DOHH2 (cell line): ENCODE measurements around the gene CAPN7.
A peak's percentile ranks its signal among the peaks of the same experiment; 100 is the strongest.

ENCODE experiments used
- H3F3A ChIP-seq: fragments of 200-600 bp; sonication (generic), shearing (Covaris generic); 2 replicates; pipeline ENCODE4 v1.6.0; 2016; ENCODE audit warnings: antibody characterized with exemption, mild to moderate bottlenecking; ENCODE audit not compliant: control insufficient read depth, insufficient read depth
- H3K27ac ChIP-seq: fragments of 200-600 bp; sonication (generic); 2 replicates; pipeline ENCODE4 v1.5.1; 2014; ENCODE audit warnings: low read depth, mild to moderate bottlenecking, low read length, moderate library complexity
- H3K27me3 ChIP-seq: fragments of 200-600 bp; sonication (generic); 2 replicates; pipeline ENCODE4 v1.6.1; 2014; ENCODE audit warnings: mild to moderate bottlenecking, low read length, mixed read lengths; ENCODE audit not compliant: control insufficient read depth
- H3K36me3 ChIP-seq: fragments of 200-600 bp; sonication (generic); 2 replicates; pipeline ENCODE4 v1.6.1; 2014; ENCODE audit warnings: mild to moderate bottlenecking, low read length, moderate library complexity, mixed read lengths; ENCODE audit not compliant: control insufficient read depth
- H3K4me1 ChIP-seq: fragments of 200-600 bp; sonication (generic); 2 replicates; pipeline ENCODE4 v1.6.1; 2014; ENCODE audit warnings: mild to moderate bottlenecking, low read length, mixed read lengths; ENCODE audit not compliant: control insufficient read depth
- H3K4me2 ChIP-seq: fragments of 200-600 bp; sonication (generic); 2 replicates; pipeline ENCODE4 v1.6.0; 2014; ENCODE audit warnings: mild to moderate bottlenecking, low read length, moderate library complexity
- H3K4me3 ChIP-seq: fragments of 200-600 bp; sonication (generic); 2 replicates; pipeline ENCODE4 v1.5.1; 2014; ENCODE audit warnings: mild to moderate bottlenecking, low read length, mixed read lengths
- H3K79me2 ChIP-seq: fragments of 200-600 bp; sonication (generic); 2 replicates; pipeline ENCODE4 v1.6.1; 2014; ENCODE audit warnings: mild to moderate bottlenecking, low read length, mixed read lengths; ENCODE audit not compliant: control insufficient read depth
- H3K9me2 ChIP-seq: fragments of 200-600 bp; sonication (generic); replicated peaks from 2 replicates; pipeline ENCODE4 v1.6.1; 2014; ENCODE audit warnings: mild to moderate bottlenecking, low read length, mixed read lengths; ENCODE audit not compliant: control insufficient read depth
- H3K9me3 ChIP-seq: fragments of 200-600 bp; sonication (generic); 2 replicates; pipeline ENCODE4 v1.6.1; 2014; ENCODE audit warnings: antibody characterized with exemption, low read length, mixed read lengths; ENCODE audit not compliant: control insufficient read depth, insufficient read depth
- H4K20me1 ChIP-seq: fragments of 200-600 bp; sonication (generic); 2 replicates; pipeline ENCODE4 v1.6.0; 2014; ENCODE audit warnings: low read depth, mild to moderate bottlenecking, antibody characterized with exemption, low read length, moderate library complexity; ENCODE audit not compliant: control insufficient read depth, insufficient read depth
- EZH2phosphoT487 ChIP-seq: fragments of 200-600 bp; sonication (generic); IDR thresholded peaks from 2 replicates; pipeline ENCODE4 v1.6.1; 2017; ENCODE audit warnings: borderline replicate concordance, mild to moderate bottlenecking, antibody characterized with exemption, low read length, moderate library complexity, mixed read lengths
- TF ChIP-seq, protein P1 (sequence below): fragments of 200-600 bp; sonication (generic); IDR thresholded peaks from one replicate; pipeline ENCODE4 v1.5.1; 2014; ENCODE audit warnings: antibody characterized with exemption, mild to moderate bottlenecking, low read depth, low read length; ENCODE audit not compliant: poor library complexity, severe bottlenecking

The CAPN7 gene

DNA sequence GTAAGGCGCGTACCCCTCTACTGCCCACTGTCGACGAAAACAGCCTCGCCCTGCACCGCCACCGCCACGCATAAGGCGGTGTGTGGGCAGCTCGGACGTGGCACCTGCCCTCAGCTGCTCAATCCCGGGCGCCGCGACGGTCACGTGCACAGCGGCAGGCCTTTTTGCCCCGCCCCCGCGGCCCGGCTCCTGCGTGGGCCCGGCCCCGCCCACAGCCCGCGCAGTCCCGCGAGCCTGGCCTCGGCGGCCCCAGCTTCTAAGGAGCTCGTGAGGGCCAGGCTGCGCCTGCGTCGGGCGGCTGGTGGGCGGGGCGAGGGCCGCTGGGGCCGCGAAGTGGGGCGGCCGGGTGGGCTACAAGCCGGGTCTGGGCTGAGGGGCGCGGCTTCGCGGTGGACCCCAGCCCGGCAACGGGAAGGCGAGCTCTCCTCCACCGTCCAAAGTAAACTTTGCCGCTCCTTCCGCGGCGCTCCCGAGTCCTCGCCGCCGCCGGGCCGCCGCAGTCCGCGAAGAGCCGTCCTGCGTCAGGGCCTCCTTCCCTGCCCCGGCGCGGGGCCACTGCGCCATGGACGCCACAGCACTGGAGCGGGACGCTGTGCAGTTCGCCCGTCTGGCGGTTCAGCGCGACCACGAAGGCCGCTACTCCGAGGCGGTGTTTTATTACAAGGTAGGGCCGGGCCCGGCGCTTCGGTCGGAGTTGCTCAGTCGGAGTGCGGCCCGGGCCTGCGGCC, at the start of gene CAPN7:
CAPN7 (plus strand) TSS at position 313 of the 728 bp plus-strand sequence; CDS start at position 563, 250 bp downstream.
- H3K4me1 ChIP-seq: peaks cover 51% of the 10 kb centered on the region
- no peaks in the 10 kb centered on the region for H3K27me3 ChIP-seq
- peak within 1 kb of the TSS; percentile 55 for H3K27ac ChIP-seq
- peak within 1 kb of the TSS; percentile 91 for H3K4me3 ChIP-seq
- H4K20me1 ChIP-seq: 0 out of 2 replicates have a peak, but pooled peaks cover 4% of the 10 kb centered on the region
- TF ChIP-seq, protein P1, sequence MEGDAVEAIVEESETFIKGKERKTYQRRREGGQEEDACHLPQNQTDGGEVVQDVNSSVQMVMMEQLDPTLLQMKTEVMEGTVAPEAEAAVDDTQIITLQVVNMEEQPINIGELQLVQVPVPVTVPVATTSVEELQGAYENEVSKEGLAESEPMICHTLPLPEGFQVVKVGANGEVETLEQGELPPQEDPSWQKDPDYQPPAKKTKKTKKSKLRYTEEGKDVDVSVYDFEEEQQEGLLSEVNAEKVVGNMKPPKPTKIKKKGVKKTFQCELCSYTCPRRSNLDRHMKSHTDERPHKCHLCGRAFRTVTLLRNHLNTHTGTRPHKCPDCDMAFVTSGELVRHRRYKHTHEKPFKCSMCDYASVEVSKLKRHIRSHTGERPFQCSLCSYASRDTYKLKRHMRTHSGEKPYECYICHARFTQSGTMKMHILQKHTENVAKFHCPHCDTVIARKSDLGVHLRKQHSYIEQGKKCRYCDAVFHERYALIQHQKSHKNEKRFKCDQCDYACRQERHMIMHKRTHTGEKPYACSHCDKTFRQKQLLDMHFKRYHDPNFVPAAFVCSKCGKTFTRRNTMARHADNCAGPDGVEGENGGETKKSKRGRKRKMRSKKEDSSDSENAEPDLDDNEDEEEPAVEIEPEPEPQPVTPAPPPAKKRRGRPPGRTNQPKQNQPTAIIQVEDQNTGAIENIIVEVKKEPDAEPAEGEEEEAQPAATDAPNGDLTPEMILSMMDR: peak; percentile 45
- no peak for TF ChIP-seq EZH2phosphoT487
- no peaks in the 10 kb centered on the region for H3K9me3 ChIP-seq
- H3F3A ChIP-seq: peaks cover 11% of the 10 kb centered on the region
- no peaks in the 10 kb centered on the region for H3K9me2 ChIP-seq
- peaks cover 37% of the 10 kb centered on the region for H3K36me3 ChIP-seq
- peak within 1 kb of the TSS; percentile 89 for H3K4me2 ChIP-seq
- peaks cover 50% of the 10 kb centered on the region for H3K79me2 ChIP-seq

GRCh38 chr3:15157441-15157840, 48.6 kb upstream of the CAPN7 start:
- H3K4me3 ChIP-seq: no peak overlapping the region
- H3K27me3 ChIP-seq: peaks cover 34% of the 10 kb centered on the region
- no peak overlapping the region for H3K4me2 ChIP-seq
- H3K79me2 ChIP-seq: no peaks in the 10 kb centered on the region
- H4K20me1 ChIP-seq: no peaks in the 10 kb centered on the region
- H3K9me3 ChIP-seq: peaks cover 5% of the 10 kb centered on the region; the same call in 1 of the 2 replicates
- no peaks in the 10 kb centered on the region for H3F3A ChIP-seq
- TF ChIP-seq EZH2phosphoT487: no peak
- TF ChIP-seq, protein P1: no peak
- H3K27ac ChIP-seq: no peak overlapping the region
- H3K9me2 ChIP-seq: no peaks in the 10 kb centered on the region
- H3K36me3 ChIP-seq: no peaks in the 10 kb centered on the region
- no peaks in the 10 kb centered on the region for H3K4me1 ChIP-seq

DNA sequence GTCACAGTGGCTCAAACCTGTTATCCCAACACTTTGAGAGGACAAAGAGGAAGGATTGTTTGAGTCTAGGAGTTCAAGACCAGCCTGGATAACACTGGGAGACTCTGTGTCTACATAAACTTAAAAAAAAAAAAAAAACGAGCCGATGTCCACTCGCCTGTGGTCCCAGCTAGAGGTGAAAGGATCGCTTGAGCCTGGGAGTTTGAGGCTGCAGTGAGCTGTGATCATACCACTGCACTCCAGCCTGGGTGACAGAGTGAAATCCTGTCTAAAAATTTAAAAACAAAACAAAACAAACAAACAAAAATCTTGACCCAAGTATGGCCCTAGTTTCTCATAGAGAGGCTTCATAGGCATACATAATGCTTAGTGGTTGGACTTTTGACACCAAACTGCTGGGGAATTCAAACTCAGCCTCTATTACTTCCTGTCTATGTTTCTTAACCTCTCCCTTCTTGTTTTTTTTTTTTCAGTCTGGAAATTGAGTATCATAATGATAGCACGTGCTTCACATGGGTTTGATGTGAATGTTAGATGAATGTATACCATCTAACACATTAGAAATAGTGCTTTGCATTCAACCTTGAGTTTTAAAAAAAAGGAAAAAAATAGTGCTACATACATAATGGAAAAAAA, 46.4 kb upstream of the CAPN7 start:
- Histone ChIP-seq H3K36me3 (no peaks in the 10 kb centered on the region), H3F3A (no peaks in the 10 kb centered on the region), H3K27ac (no peak overlapping the region), H3K79me2 (no peaks in the 10 kb centered on the region), H3K4me1 (no peaks in the 10 kb centered on the region), H3K4me3 (no peak overlapping the region), H4K20me1 (no peaks in the 10 kb centered on the region), H3K4me2 (no peak overlapping the region), H3K9me3 (peaks cover 5% of the 10 kb centered on the region; the same call in 1 of the 2 replicates), H3K9me2 (no peaks in the 10 kb centered on the region), H3K27me3 (peaks cover 21% of the 10 kb centered on the region)
- TF ChIP-seq EZH2phosphoT487: no peak
- TF ChIP-seq, protein P1: no peak
